Nephron (organoid): ENCODE results near the gene ZNF80.
"Not testable (repeated sequence)": the region's sequence is repeated elsewhere in the genome, so short reads cannot be mapped to it uniquely, and the experiment has no call there.

Experiments used
- H3K27ac Mint-ChIP-seq, 3 experiments: 2 replicates each; pipeline ENCODE4 v1.8.0; 2020; ENCODE audit warnings: mixed read lengths in 3 of 3, mild to moderate bottlenecking in 2 of 3, moderate library complexity in 1 of 3
- H3K27me3 Mint-ChIP-seq: 2 replicates; pipeline ENCODE4 v1.8.0; 2021; ENCODE audit warnings: low read depth, mild to moderate bottlenecking, moderate library complexity, mixed read lengths
- H3K36me3 Mint-ChIP-seq: 2 replicates; pipeline ENCODE4 v1.8.0; 2020; ENCODE audit warnings: low read depth, mixed read lengths
- H3K4me1 Mint-ChIP-seq: 2 replicates; pipeline ENCODE4 v1.8.0; 2020; ENCODE audit warnings: mixed read lengths
- H3K4me3 Mint-ChIP-seq, 3 experiments: 2 replicates each; pipeline ENCODE4 v1.8.0; 2020; ENCODE audit warnings: mild to moderate bottlenecking in 3 of 3, mixed read lengths in 3 of 3, moderate library complexity in 2 of 3
- H3K9me3 Mint-ChIP-seq: 2 replicates; pipeline ENCODE4 v1.8.0; 2020; ENCODE audit warnings: mixed read lengths
- TF ChIP-seq, protein P1 (sequence below), 3 experiments: fragments of 200-600 bp; sonication (generic); IDR thresholded peaks; one replicate each; pipeline ENCODE4 v1.5.0; 2021; ENCODE audit warnings: antibody characterized with exemption in 3 of 3; ENCODE audit not compliant: unreplicated experiment in 3 of 3

Gene ZNF80

DNA sequence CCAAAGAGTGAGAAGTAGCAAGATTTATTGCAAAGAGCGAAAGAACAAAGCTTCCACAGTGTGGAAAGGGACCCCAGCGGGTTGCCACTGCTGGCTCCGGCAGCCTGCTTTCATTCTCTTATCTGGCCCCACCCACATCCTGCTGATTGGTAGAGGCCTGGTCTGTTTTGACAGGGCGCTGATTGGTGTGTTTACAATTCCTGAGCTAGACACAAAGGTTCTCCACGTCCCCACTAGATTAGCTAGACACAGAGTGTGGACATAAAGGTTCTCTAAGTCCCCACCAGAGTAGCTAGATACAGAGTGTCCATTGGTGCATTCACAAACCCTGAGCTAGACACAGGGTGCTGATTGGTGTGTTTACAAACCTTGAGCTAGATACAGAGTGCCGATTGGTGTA is at the start of gene ZNF80:
TSS of gene ZNF80 (minus strand) at position 101 of the 400 bp plus-strand sequence. CDS start 504 bp downstream, outside the sequence.
- not testable (repeated sequence) for H3K27ac Mint-ChIP-seq, H3K4me1 Mint-ChIP-seq, H3K4me3 Mint-ChIP-seq, H3K9me3 Mint-ChIP-seq, H3K36me3 Mint-ChIP-seq, H3K27me3 Mint-ChIP-seq

DNA sequence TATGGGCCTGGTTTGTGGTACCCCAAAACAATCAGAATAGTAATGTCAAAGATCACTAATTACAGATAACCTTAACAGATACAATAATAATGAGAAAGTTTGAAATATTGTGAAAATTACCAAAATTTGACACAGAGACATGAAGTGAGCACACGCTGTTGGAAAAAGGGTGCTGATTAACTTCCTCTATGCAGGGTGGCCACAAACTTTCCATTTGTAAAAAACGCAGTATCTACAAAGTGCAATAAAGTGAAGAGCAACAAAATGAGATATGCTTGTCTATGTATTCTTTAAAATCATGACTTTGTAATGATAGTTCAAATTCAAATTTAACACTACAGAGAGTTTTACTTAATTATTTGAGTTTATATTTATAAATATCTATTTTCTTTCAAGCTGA is 48.9 kb upstream of the ZNF80 start:
- no peaks in the 10 kb centered on the region for H3K36me3 Mint-ChIP-seq
- peaks cover 5% of the 10 kb centered on the region for H3K9me3 Mint-ChIP-seq
- H3K4me3 Mint-ChIP-seq: no peak overlapping the region
- TF ChIP-seq, protein P1, sequence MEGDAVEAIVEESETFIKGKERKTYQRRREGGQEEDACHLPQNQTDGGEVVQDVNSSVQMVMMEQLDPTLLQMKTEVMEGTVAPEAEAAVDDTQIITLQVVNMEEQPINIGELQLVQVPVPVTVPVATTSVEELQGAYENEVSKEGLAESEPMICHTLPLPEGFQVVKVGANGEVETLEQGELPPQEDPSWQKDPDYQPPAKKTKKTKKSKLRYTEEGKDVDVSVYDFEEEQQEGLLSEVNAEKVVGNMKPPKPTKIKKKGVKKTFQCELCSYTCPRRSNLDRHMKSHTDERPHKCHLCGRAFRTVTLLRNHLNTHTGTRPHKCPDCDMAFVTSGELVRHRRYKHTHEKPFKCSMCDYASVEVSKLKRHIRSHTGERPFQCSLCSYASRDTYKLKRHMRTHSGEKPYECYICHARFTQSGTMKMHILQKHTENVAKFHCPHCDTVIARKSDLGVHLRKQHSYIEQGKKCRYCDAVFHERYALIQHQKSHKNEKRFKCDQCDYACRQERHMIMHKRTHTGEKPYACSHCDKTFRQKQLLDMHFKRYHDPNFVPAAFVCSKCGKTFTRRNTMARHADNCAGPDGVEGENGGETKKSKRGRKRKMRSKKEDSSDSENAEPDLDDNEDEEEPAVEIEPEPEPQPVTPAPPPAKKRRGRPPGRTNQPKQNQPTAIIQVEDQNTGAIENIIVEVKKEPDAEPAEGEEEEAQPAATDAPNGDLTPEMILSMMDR (IDR thresholded peaks at IDR 0.05; ENCODE audit: unreplicated experiment in 3 of 3): no peak
- no peaks in the 10 kb centered on the region for H3K27me3 Mint-ChIP-seq
- H3K4me1 Mint-ChIP-seq: no peaks in the 10 kb centered on the region
- no peak overlapping the region for H3K27ac Mint-ChIP-seq

DNA sequence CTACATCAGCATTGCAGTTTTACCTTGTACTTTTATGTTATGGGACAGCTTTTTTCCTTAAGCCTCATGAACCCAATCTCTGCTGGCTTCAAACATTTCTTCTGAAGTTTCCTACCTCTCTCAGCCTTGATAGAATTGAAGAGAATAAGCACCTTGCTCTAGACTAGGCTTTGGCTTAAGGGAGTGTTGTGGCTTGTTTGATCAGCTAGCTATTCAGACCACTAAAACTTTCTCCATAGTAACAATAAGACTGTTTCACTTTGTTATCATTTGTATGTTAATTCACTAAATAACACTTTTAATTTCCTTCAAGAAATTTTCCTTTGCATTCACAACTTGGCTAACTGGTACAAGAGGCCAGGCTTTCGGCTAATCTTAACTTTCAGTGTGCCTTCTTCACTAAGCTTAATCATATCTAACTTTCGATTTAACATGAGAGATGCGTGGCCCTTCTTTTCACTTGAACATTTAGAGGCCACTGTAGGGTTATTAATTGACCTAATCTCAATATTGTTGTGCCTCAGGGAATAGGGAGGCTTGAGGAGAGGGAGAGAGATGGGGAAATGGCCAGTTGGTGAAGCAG is 48.4 kb upstream of the ZNF80 start:
- Mint-ChIP-seq H3K27me3 (no peaks in the 10 kb centered on the region), H3K4me1 (no peaks in the 10 kb centered on the region), H3K4me3 (no peak overlapping the region), H3K9me3 (peaks cover 5% of the 10 kb centered on the region), H3K36me3 (no peaks in the 10 kb centered on the region), H3K27ac (no peak overlapping the region)
- TF ChIP-seq, protein P1 (IDR thresholded peaks at IDR 0.05; ENCODE audit: unreplicated experiment in 3 of 3): no peak

DNA sequence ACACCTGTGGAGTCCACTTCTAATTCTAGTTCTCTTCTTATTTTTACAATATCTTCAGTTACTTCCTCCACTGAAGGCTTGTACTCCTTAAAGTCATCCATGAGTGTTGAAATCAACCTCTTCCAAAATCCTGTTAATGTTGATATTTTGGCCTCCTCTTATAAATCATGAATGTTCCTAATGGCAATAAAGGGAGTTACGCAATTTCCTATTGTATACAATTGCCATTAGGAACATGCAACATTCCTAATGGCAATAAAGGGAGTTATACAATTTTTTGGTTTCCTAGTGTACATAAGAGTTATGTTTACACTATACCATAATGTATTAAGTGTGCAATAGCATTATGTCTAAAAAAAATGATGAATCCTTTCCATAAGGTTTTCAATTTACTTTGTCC is 47.3 kb upstream of the ZNF80 start:
- Mint-ChIP-seq H3K27ac (no peak overlapping the region), H3K9me3 (peaks cover 5% of the 10 kb centered on the region), H3K36me3 (no peaks in the 10 kb centered on the region), H3K27me3 (no peaks in the 10 kb centered on the region), H3K4me1 (no peaks in the 10 kb centered on the region), H3K4me3 (no peak overlapping the region)
- TF ChIP-seq, protein P1 (IDR thresholded peaks at IDR 0.05; ENCODE audit: unreplicated experiment in 3 of 3): no peak

DNA sequence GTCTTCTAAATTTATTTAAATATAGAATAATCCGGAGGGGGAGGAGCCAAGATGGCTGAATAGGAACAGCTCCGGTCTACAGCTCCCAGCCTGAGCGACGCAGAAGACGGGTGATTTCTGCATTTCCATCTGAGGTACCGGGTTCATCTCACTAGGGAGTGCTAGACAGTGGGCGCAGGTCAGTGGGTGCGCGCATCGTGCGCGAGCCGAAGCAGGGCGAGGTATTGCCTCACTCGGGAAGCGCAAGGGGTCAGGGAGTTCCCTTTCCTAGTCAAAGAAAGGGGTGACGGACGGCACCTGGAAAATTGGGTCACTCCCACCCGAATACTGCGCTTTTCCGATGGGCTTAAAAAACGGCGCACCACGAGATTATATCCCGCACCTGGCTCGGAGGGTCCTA is 39.5 kb upstream of the ZNF80 start:
- not testable (repeated sequence) for H3K27ac Mint-ChIP-seq, H3K27me3 Mint-ChIP-seq, H3K36me3 Mint-ChIP-seq, H3K4me1 Mint-ChIP-seq, H3K4me3 Mint-ChIP-seq, H3K9me3 Mint-ChIP-seq

DNA sequence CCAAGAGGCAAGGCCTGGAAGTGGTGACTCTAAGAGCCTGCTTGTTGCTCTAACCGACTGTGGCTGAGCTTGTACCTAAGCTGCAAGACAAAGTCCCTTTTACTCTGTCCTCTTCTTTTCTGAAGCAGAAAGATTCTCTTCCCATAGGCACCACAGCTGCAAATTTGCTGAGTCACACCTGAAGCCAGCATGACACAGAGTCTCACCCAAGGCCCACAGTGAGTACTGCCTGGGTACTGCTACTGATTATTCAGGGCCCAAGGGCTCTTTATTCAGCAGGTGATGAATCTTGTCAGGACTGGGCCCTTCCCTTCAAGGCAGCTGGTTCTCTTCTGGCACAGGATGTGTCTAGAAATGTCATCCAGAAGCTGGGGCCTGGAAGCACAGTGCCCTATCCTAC is 37.6 kb upstream of the ZNF80 start:
- H3K4me1 Mint-ChIP-seq: no peaks in the 10 kb centered on the region
- no peak overlapping the region for H3K27ac Mint-ChIP-seq
- peaks cover 12% of the 10 kb centered on the region for H3K9me3 Mint-ChIP-seq
- no peaks in the 10 kb centered on the region for H3K27me3 Mint-ChIP-seq
- TF ChIP-seq, protein P1 (IDR thresholded peaks at IDR 0.05; ENCODE audit: unreplicated experiment in 3 of 3): no peak
- no peak overlapping the region for H3K4me3 Mint-ChIP-seq
- no peaks in the 10 kb centered on the region for H3K36me3 Mint-ChIP-seq

DNA sequence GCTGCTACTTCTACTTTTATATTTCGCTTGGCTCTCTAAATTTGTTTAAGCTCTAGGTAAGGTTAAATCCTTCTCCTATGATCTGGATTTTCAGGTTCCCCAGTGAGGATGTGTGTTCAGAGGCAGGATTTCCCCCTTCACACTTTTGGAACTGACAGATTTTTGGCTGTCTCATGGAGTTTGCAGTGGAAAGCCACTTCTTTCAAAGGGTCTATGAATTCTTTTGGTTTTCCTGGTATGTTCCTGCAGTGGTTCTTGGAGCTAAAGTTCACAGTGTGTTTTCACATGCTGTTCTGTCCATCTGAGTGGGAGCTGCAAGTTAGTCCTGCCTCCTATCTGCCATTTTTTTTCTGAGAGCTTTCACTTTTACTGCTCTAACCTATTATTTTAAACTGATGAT is 34.9 kb upstream of the ZNF80 start:
- H3K36me3 Mint-ChIP-seq: no peaks in the 10 kb centered on the region
- no peak overlapping the region for H3K4me3 Mint-ChIP-seq
- H3K27ac Mint-ChIP-seq: no peak overlapping the region
- no peaks in the 10 kb centered on the region for H3K4me1 Mint-ChIP-seq
- no peaks in the 10 kb centered on the region for H3K27me3 Mint-ChIP-seq
- TF ChIP-seq, protein P1 (IDR thresholded peaks at IDR 0.05; ENCODE audit: unreplicated experiment in 3 of 3): no peak
- peaks cover 22% of the 10 kb centered on the region for H3K9me3 Mint-ChIP-seq
